SU-DHL-6 (cell line): ENCODE results near the gene POR.

Experiments used
- H2AFZ ChIP-seq: fragments of 200-600 bp; sonication (generic); 2 replicates; pipeline ENCODE4 v1.6.1; 2014; ENCODE audit warnings: low read depth, mild to moderate bottlenecking, moderate library complexity, mixed read lengths, antibody characterized with exemption, low read length; ENCODE audit not compliant: severe bottlenecking
- H3F3A ChIP-seq: fragments of 200-600 bp; shearing (Covaris generic); 2 replicates; pipeline ENCODE4 v1.6.0; 2016; ENCODE audit warnings: antibody characterized with exemption, mild to moderate bottlenecking; ENCODE audit not compliant: insufficient read depth
- H3K27ac ChIP-seq: fragments of 200-600 bp; sonication (generic); 2 replicates; pipeline ENCODE4 v1.5.1; 2016; ENCODE audit warnings: low read depth, mild to moderate bottlenecking, low read length, moderate library complexity, mixed read lengths
- H3K27me3 ChIP-seq: fragments of 200-600 bp; sonication (generic), shearing (Covaris generic); 2 replicates; pipeline ENCODE4 v1.6.0; 2014; ENCODE audit warnings: mild to moderate bottlenecking, low read length
- H3K36me3 ChIP-seq: fragments of 200-600 bp; sonication (generic); 2 replicates; pipeline ENCODE4 v1.6.1; 2014; ENCODE audit warnings: mild to moderate bottlenecking, low read length, mixed read lengths
- H3K4me2 ChIP-seq: fragments of 300-600, 200-600 bp; shearing (Covaris generic), sonication (generic); 2 replicates; pipeline ENCODE4 v1.6.0; 2014; ENCODE audit warnings: low read length, low read depth, mild to moderate bottlenecking; ENCODE audit not compliant: poor library complexity, severe bottlenecking
- H3K4me3 ChIP-seq: fragments of 200-600 bp; sonication (generic); 2 replicates; pipeline ENCODE4 v1.5.1; 2014; ENCODE audit warnings: antibody characterized with exemption, low read length, mild to moderate bottlenecking, mixed read lengths; ENCODE audit not compliant: insufficient read depth, poor library complexity, severe bottlenecking
- H3K79me2 ChIP-seq: fragments of 200-600 bp; sonication (generic); 2 replicates; pipeline ENCODE4 v1.6.1; 2014; ENCODE audit warnings: mild to moderate bottlenecking, low read length, moderate library complexity; ENCODE audit not compliant: insufficient read depth
- H3K9ac ChIP-seq: fragments of 200-600 bp; sonication (generic); 2 replicates; pipeline ENCODE4 v1.7.0; 2014; ENCODE audit warnings: mild to moderate bottlenecking, low read length
- H3K9me2 ChIP-seq: fragments of 200-600 bp; sonication (generic); replicated peaks from 2 replicates; pipeline ENCODE4 v1.6.1; 2014; ENCODE audit warnings: low read length; ENCODE audit not compliant: insufficient read depth
- H3K9me3 ChIP-seq: fragments of 200-600 bp; sonication (generic); 2 replicates; pipeline ENCODE4 v1.6.1; 2014; ENCODE audit warnings: low read length, mixed read lengths; ENCODE audit not compliant: insufficient read depth
- H4K20me1 ChIP-seq: fragments of 200-600 bp; sonication (generic); 2 replicates; pipeline ENCODE4 v1.6.1; 2014; ENCODE audit warnings: low read depth, mild to moderate bottlenecking, antibody characterized with exemption, low read length, moderate library complexity, mixed read lengths
- CTCF ChIP-seq: fragments of 200-600 bp; sonication (generic); IDR thresholded peaks from one replicate; pipeline ENCODE4 v1.5.1; 2017; ENCODE audit warnings: antibody characterized with exemption, mild to moderate bottlenecking, low read length, moderate library complexity; ENCODE audit not compliant: insufficient read depth, poor library complexity, severe bottlenecking
- EZH2phosphoT487 ChIP-seq: fragments of 200-600 bp; sonication (generic), shearing (Covaris generic); conservative IDR thresholded peaks from 2 replicates; pipeline ENCODE4 v1.6.1; 2018; ENCODE audit warnings: mild to moderate bottlenecking, antibody characterized with exemption, low read length, moderate library complexity, mixed read lengths

Gene POR

GRCh38 chr7:75963381-75963995 lies 48.5 kb downstream of the POR start:
- Histone ChIP-seq H2AFZ (no peak overlapping the region), H4K20me1 (no peaks in the 10 kb centered on the region), H3K9ac (no peak overlapping the region), H3K4me3 (no peak overlapping the region), H3K9me3 (no peaks in the 10 kb centered on the region), H3K36me3 (no peaks in the 10 kb centered on the region), H3K4me2 (no peak overlapping the region), H3K27ac (no peak overlapping the region), H3K27me3 (no peaks in the 10 kb centered on the region), H3K9me2 (no peaks in the 10 kb centered on the region), H3K79me2 (no peaks in the 10 kb centered on the region), H3F3A (no peaks in the 10 kb centered on the region)
- TF ChIP-seq EZH2phosphoT487: no peak
- TF ChIP-seq CTCF: no peak

GRCh38 chr7:75965617-75966016 lies 50.7 kb downstream of the POR start:
- H3F3A ChIP-seq: no peaks in the 10 kb centered on the region
- no peaks in the 10 kb centered on the region for H3K79me2 ChIP-seq
- no peaks in the 10 kb centered on the region for H4K20me1 ChIP-seq
- H3K4me2 ChIP-seq: no peak overlapping the region
- no peak overlapping the region for H3K9ac ChIP-seq
- H3K9me2 ChIP-seq: no peaks in the 10 kb centered on the region
- no peaks in the 10 kb centered on the region for H3K9me3 ChIP-seq
- no peaks in the 10 kb centered on the region for H3K36me3 ChIP-seq
- no peaks in the 10 kb centered on the region for H3K27me3 ChIP-seq
- TF ChIP-seq EZH2phosphoT487 (no peak), CTCF (no peak)
- no peak overlapping the region for H3K27ac ChIP-seq
- no peak overlapping the region for H2AFZ ChIP-seq
- H3K4me3 ChIP-seq: no peak overlapping the region

GRCh38 chr7:75966190-75966961 lies 51.4 kb downstream of the POR start:
- Histone ChIP-seq H2AFZ (no peak overlapping the region), H3K27me3 (no peaks in the 10 kb centered on the region), H3K9ac (no peak overlapping the region), H3K4me2 (no peak overlapping the region), H3K9me2 (no peaks in the 10 kb centered on the region), H3K36me3 (no peaks in the 10 kb centered on the region), H3F3A (no peaks in the 10 kb centered on the region), H3K27ac (no peak overlapping the region), H4K20me1 (no peaks in the 10 kb centered on the region), H3K79me2 (no peaks in the 10 kb centered on the region), H3K9me3 (no peaks in the 10 kb centered on the region), H3K4me3 (no peak overlapping the region)
- TF ChIP-seq EZH2phosphoT487 (no peak), CTCF (no peak)
